ENCODE data around the gene TMEM163.
A peak's percentile ranks its signal among the peaks of the same experiment; 100 is the strongest.
"Not testable (repeated sequence)": the region's sequence is repeated elsewhere in the genome, so short reads cannot be mapped to it uniquely, and the experiment has no call there.

Gene TMEM163

GRCh38 chr2:134718817-134719814 lies at the start of gene TMEM163:
TSS of gene TMEM163 (minus strand) at chr2:134719000.
- no peak for DNase-seq

GRCh38 chr2:134766583-134766982 lies 47.8 kb upstream of the TMEM163 start:
- DNase-seq, result no peak

GRCh38 chr2:134765987-134766386 lies 47.2 kb upstream of the TMEM163 start:
- no peak for DNase-seq

- no peak for DNase-seq
Observed at GRCh38 chr2:134764164-134764563, 45.4 kb upstream of the TMEM163 start.

- DNase-seq, result no peak
Observed at GRCh38 chr2:134763164-134763710, 44.4 kb upstream of the TMEM163 start.

- no peak for DNase-seq
Observed at GRCh38 chr2:134762508-134762907, 43.7 kb upstream of the TMEM163 start.

GRCh38 chr2:134760385-134760784 lies 41.6 kb upstream of the TMEM163 start:
- DNase-seq, result no peak

GRCh38 chr2:134758633-134759032 lies 39.8 kb upstream of the TMEM163 start:
- no peak for DNase-seq

- not testable (repeated sequence) for DNase-seq
Observed at GRCh38 chr2:134751981-134752380, 33.2 kb upstream of the TMEM163 start.

GRCh38 chr2:134745546-134745945 lies 26.7 kb upstream of the TMEM163 start:
- DNase-seq, result no peak

- no peak for DNase-seq
Observed at GRCh38 chr2:134745023-134745422, 26.2 kb upstream of the TMEM163 start.

GRCh38 chr2:134739879-134740301 lies 21.1 kb upstream of the TMEM163 start:
- no peak for DNase-seq

- DNase-seq, result no peak
Observed at GRCh38 chr2:134739236-134739878, 20.6 kb upstream of the TMEM163 start.

GRCh38 chr2:134738141-134738870 lies 19.5 kb upstream of the TMEM163 start:
- DNase-seq, result no peak

- no peak for DNase-seq
Observed at GRCh38 chr2:134737671-134738070, 18.9 kb upstream of the TMEM163 start.

GRCh38 chr2:134736167-134736880 lies 17.5 kb upstream of the TMEM163 start:
- DNase-seq, result peak; percentile 29

- no peak for DNase-seq
Observed at GRCh38 chr2:134728163-134728562, 9.4 kb upstream of the TMEM163 start.

GRCh38 chr2:134727385-134727784 lies 8.6 kb upstream of the TMEM163 start:
- DNase-seq, result no peak

GRCh38 chr2:134726645-134727044 lies 7.8 kb upstream of the TMEM163 start:
- no peak for DNase-seq

GRCh38 chr2:134725876-134726275 lies 7.1 kb upstream of the TMEM163 start:
- DNase-seq, result no peak

GRCh38 chr2:134724341-134724740 lies 5.5 kb upstream of the TMEM163 start:
- DNase-seq, result no peak

- DNase-seq, result not testable (repeated sequence)
Observed at GRCh38 chr2:134723742-134724141, 4.9 kb upstream of the TMEM163 start.

Measured in T1000 (cell line).